H1 (cell line): Measurements from ENCODE around the gene PATJ. TPM values are rescaled to one million over a fixed set of nuclear protein-coding genes. Genes with fewer than 3 reads are reported as not detected.

ENCODE experiments used
- CTCF ChIA-PET: fragments of 300-600 bp; sonication (Branson Sonifier 250); formaldehyde crosslinking; loops from one replicate; lab custom pipeline; 2021; ENCODE audit not compliant: partially characterized antibody; lab: Charles Lee
- POLR2A ChIA-PET: fragments of 300-600 bp; sonication (Branson Sonifier 250); formaldehyde crosslinking; loops from one replicate; lab custom pipeline; 2021; ENCODE audit warnings: inconsistent platforms; ENCODE audit not compliant: partially characterized antibody; lab: Charles Lee
- DNase-seq, 2 experiments: peaks; one replicate each; pipeline versions ENCODE4 v3.0.0 to v3.0.0-alpha.2; 2010 to 2022; ENCODE audit warnings: low spot score in 2 of 2, low read depth in 1 of 2, mixed read lengths in 1 of 2
- FAIRE-seq: peaks from 2 replicates; lab custom pipeline; 2011; peaks lifted over from hg19 to GRCh38; lab: Jason Lieb, UNC
- H2AFZ ChIP-seq: 2 replicates; pipeline ENCODE4 v1.8.1; 2012; ENCODE audit warnings: low read length, inconsistent platforms
- H2AK5ac ChIP-seq: 2 replicates; pipeline ENCODE4 v1.6.1; 2013; ENCODE audit warnings: low read depth, low read length
- H2BK120ac ChIP-seq: replicated peaks from 2 replicates; pipeline ENCODE3; 2013; ENCODE audit warnings: low read depth, low read length, inconsistent platforms
- H2BK12ac ChIP-seq: 2 replicates; pipeline ENCODE4 v1.6.1; 2013; ENCODE audit warnings: low read depth, low read length
- H2BK15ac ChIP-seq: 2 replicates; pipeline ENCODE4 v1.6.1; 2013; ENCODE audit warnings: low read length
- H2BK20ac ChIP-seq: 2 replicates; pipeline ENCODE4 v1.6.1; 2013; ENCODE audit warnings: low read length
- H2BK5ac ChIP-seq: 2 replicates; pipeline ENCODE4 v1.6.1; 2013; ENCODE audit warnings: low read depth, low read length
- H3K14ac ChIP-seq: 2 replicates; pipeline ENCODE4 v1.6.1; 2013; ENCODE audit warnings: inconsistent platforms; ENCODE audit not compliant: insufficient read length
- H3K18ac ChIP-seq: 2 replicates; pipeline ENCODE4 v1.6.1; 2013; ENCODE audit warnings: low read length; ENCODE audit errors: extremely low read depth
- H3K23ac ChIP-seq: 2 replicates; pipeline ENCODE4 v1.6.1; 2013; ENCODE audit warnings: inconsistent platforms; ENCODE audit not compliant: insufficient read length
- H3K23me2 ChIP-seq: 2 replicates; pipeline ENCODE4 v1.6.1; 2013; ENCODE audit warnings: low read depth, low read length
- H3K27ac ChIP-seq: 2 replicates; pipeline ENCODE4 v1.6.1; 2011; ENCODE audit warnings: low read depth, low read length, inconsistent platforms
- H3K27me3 ChIP-seq, 4 experiments: replicated peaks in 1 of 4; 1 replicate in 1 of 4; 2 replicates in 3 of 4; pipeline versions ENCODE4 v1.6.1 to v1.8.1; 2011 to 2013; ENCODE audit warnings: low read length in 3 of 4, mild to moderate bottlenecking in 3 of 4, inconsistent platforms in 2 of 4, mixed read lengths in 2 of 4, moderate library complexity in 1 of 4; ENCODE audit not compliant: control insufficient read depth in 3 of 4, insufficient read depth in 3 of 4; ENCODE audit errors: extremely low read depth in 1 of 4
- H3K36me3 ChIP-seq, 4 experiments: 2 replicates each; pipeline versions ENCODE4 v1.6.1 to v1.8.1; 2011 to 2013; ENCODE audit warnings: mild to moderate bottlenecking in 4 of 4, low read length in 3 of 4, moderate library complexity in 2 of 4, control low read depth in 1 of 4, inconsistent platforms in 1 of 4; ENCODE audit not compliant: insufficient read depth in 4 of 4, control insufficient read depth in 2 of 4
- H3K4ac ChIP-seq: replicated peaks from 2 replicates; pipeline ENCODE3; 2013; ENCODE audit warnings: low read length, low read depth, mixed read lengths, inconsistent platforms; ENCODE audit not compliant: insufficient read length
- H3K4me1 ChIP-seq, 4 experiments: replicated peaks in 1 of 4; 1 replicate in 1 of 4; 2 replicates in 3 of 4; pipeline versions ENCODE4 v1.6.1 to v1.8.1; 2011 to 2013; ENCODE audit warnings: low read length in 3 of 4, inconsistent platforms in 2 of 4, mixed read lengths in 1 of 4; ENCODE audit not compliant: insufficient read depth in 4 of 4, control insufficient read depth in 3 of 4
- H3K4me2 ChIP-seq, 2 experiments: 2 replicates each; pipeline versions ENCODE4 v1.6.1 to v1.8.1; 2011 to 2013; ENCODE audit warnings: low read depth in 2 of 2, low read length in 2 of 2, control low read depth in 1 of 2, inconsistent platforms in 1 of 2, mild to moderate bottlenecking in 1 of 2; ENCODE audit not compliant: insufficient read depth in 1 of 2
- H3K4me3 ChIP-seq, 4 experiments: fragments of 200-600, 300-600 bp in 1 of 4; sonication (generic), shearing (Covaris generic), sonication (Bioruptor Twin) in 1 of 4; 2 replicates each; pipeline versions ENCODE4 v1.5.1 to v1.8.1; 2011 to 2016; ENCODE audit warnings: low read length in 4 of 4, low read depth in 3 of 4, control low read depth in 2 of 4, inconsistent platforms in 2 of 4, mild to moderate bottlenecking in 2 of 4, mixed read lengths in 1 of 4, moderate library complexity in 1 of 4; ENCODE audit not compliant: insufficient read depth in 2 of 4; ENCODE audit errors: extremely low read depth in 1 of 4
- H3K56ac ChIP-seq: replicated peaks from 2 replicates; pipeline ENCODE3; 2013; ENCODE audit warnings: low read depth, mild to moderate bottlenecking, mixed read lengths, low read length, inconsistent platforms; ENCODE audit not compliant: insufficient read length
- H3K79me1 ChIP-seq: 2 replicates; pipeline ENCODE4 v1.6.1; 2013; ENCODE audit warnings: low read depth, low read length, control low read depth
- H3K79me2 ChIP-seq, 2 experiments: 2 replicates each; pipeline versions ENCODE4 v1.6.1 to v1.8.1; 2012 to 2013; ENCODE audit warnings: low read length in 2 of 2, mild to moderate bottlenecking in 2 of 2, inconsistent platforms in 1 of 2; ENCODE audit not compliant: insufficient read depth in 2 of 2, control insufficient read depth in 1 of 2
- H3K9ac ChIP-seq, 4 experiments: replicated peaks in 1 of 4; 1 replicate in 1 of 4; 2 replicates in 3 of 4; pipeline versions ENCODE4 v1.6.1 to v1.8.1; 2011 to 2013; ENCODE audit warnings: low read depth in 3 of 4, low read length in 3 of 4, control low read depth in 2 of 4, mild to moderate bottlenecking in 2 of 4, moderate library complexity in 2 of 4, inconsistent platforms in 1 of 4; ENCODE audit errors: extremely low read depth in 1 of 4
- H3K9me3 ChIP-seq, 2 experiments: 2 replicates each; pipeline versions ENCODE4 v1.6.1 to v1.8.1; 2012 to 2013; ENCODE audit warnings: mild to moderate bottlenecking in 2 of 2, moderate library complexity in 2 of 2, control low read depth in 1 of 2, inconsistent platforms in 1 of 2, low read depth in 1 of 2, low read length in 1 of 2, mixed read lengths in 1 of 2; ENCODE audit not compliant: insufficient read depth in 2 of 2
- H4K20me1 ChIP-seq, 2 experiments: replicated peaks in 1 of 2; 2 replicates each; pipeline versions ENCODE3 to v1.8.1; 2011 to 2013; ENCODE audit warnings: inconsistent platforms in 2 of 2, low read length in 2 of 2, mild to moderate bottlenecking in 1 of 2; ENCODE audit not compliant: insufficient read depth in 2 of 2, control insufficient read depth in 1 of 2
- H4K5ac ChIP-seq: 2 replicates; pipeline ENCODE4 v1.6.1; 2013; ENCODE audit warnings: low read length, low read depth, mixed read lengths, inconsistent platforms; ENCODE audit not compliant: insufficient read length
- H4K8ac ChIP-seq: 2 replicates; pipeline ENCODE4 v1.8.0; 2013; ENCODE audit warnings: mild to moderate bottlenecking, moderate library complexity, low read length, inconsistent platforms; ENCODE audit not compliant: insufficient read depth; ENCODE audit errors: extremely low read depth
- H4K91ac ChIP-seq: replicated peaks from 2 replicates; pipeline ENCODE3; 2013; ENCODE audit warnings: low read length, mixed read lengths, inconsistent platforms; ENCODE audit not compliant: insufficient read length
- ASH2L ChIP-seq: fragments of 200-600, 300-600 bp; sonication (generic); IDR thresholded peaks from one replicate; pipeline ENCODE4 v1.7.1; 2017; ENCODE audit warnings: low read length
- BCL11A ChIP-seq, 2 experiments: IDR thresholded peaks; one replicate each; pipeline ENCODE4 v1.6.1; 2011; ENCODE audit warnings: low read depth in 2 of 2, low read length in 2 of 2, mild to moderate bottlenecking in 2 of 2
- FOSL1 ChIP-seq: IDR thresholded peaks from 2 replicates; pipeline ENCODE4 v1.6.1; 2011; ENCODE audit warnings: mild to moderate bottlenecking, low read depth, low read length, moderate library complexity; ENCODE audit not compliant: insufficient read depth
- HDAC6 ChIP-seq: IDR thresholded peaks from one replicate; pipeline ENCODE4 v1.7.1; 2012; ENCODE audit warnings: low read depth, mild to moderate bottlenecking, inconsistent platforms, low read length, moderate library complexity
- NANOG ChIP-seq: IDR thresholded peaks from 2 replicates; pipeline ENCODE4 v1.6.1; 2011; ENCODE audit warnings: low read length, low read depth, mild to moderate bottlenecking, inconsistent platforms; ENCODE audit not compliant: insufficient read depth, poor library complexity, severe bottlenecking
- POLR2AphosphoS5 ChIP-seq: IDR thresholded peaks from 2 replicates; pipeline ENCODE4 v1.6.1; 2011; ENCODE audit warnings: low read depth, low read length
- RAD21 ChIP-seq, 2 experiments: IDR thresholded peaks in 1 of 2; conservative IDR thresholded peaks in 1 of 2; 2 replicates each; pipeline ENCODE4 v1.6.1; 2011; ENCODE audit warnings: low read depth in 2 of 2, low read length in 2 of 2, improper control_type of control experiment in 1 of 2, inconsistent platforms in 1 of 2, mild to moderate bottlenecking in 1 of 2, moderate library complexity in 1 of 2
- RXRA ChIP-seq: IDR thresholded peaks from 2 replicates; pipeline ENCODE4 v1.6.1; 2011; ENCODE audit warnings: low read depth, mild to moderate bottlenecking, low read length, moderate library complexity; ENCODE audit not compliant: insufficient read depth
- SIN3A ChIP-seq, 2 experiments: IDR thresholded peaks in 1 of 2; conservative IDR thresholded peaks in 1 of 2; 2 replicates each; pipeline ENCODE4 v1.6.1; 2011 to 2012; ENCODE audit warnings: low read length in 2 of 2, improper control_type of control experiment in 1 of 2, low read depth in 1 of 2, mild to moderate bottlenecking in 1 of 2
- SIRT6 ChIP-seq: IDR thresholded peaks from one replicate; pipeline ENCODE4 v1.7.1; 2012; ENCODE audit warnings: low read length, inconsistent platforms
- TAF1 ChIP-seq: IDR thresholded peaks from 2 replicates; pipeline ENCODE4 v1.6.1; 2011; ENCODE audit warnings: mild to moderate bottlenecking, low read depth, low read length
- TAF7 ChIP-seq: optimal IDR thresholded peaks from 2 replicates; pipeline ENCODE3; 2011; ENCODE audit warnings: low read depth, mild to moderate bottlenecking, inconsistent platforms, low read length, moderate library complexity, borderline replicate concordance
- WGBS, 2 experiments: shearing (Covaris generic) in 1 of 2; methylation state at CpG; one replicate each; pipeline versions ENCODE4 v1.1.6 to v1.1.7; 2013 to 2015; ENCODE audit warnings: low lambda C conversion rate in 2 of 2, mixed read lengths in 2 of 2, inconsistent platforms in 1 of 2, low coverage in 1 of 2, missing lambda C conversion rate in 1 of 2; ENCODE audit not compliant: insufficient replicate concordance in 2 of 2, insufficient coverage in 1 of 2, insufficient read length in 1 of 2; ENCODE audit errors: extremely low coverage in 1 of 2, missing lambda C conversion rate in 1 of 2; 5-methylcytosine and 5-hydroxymethylcytosine counted together
- polyA plus RNA-seq, 7 experiments: library from polyadenylated mRNA; depleted of rRNA in 3 of 7; stranded (reverse) in 5 of 7; unstranded in 2 of 7; fragments of >200 nt in 5 of 7; fragments of 200-250 nt in 2 of 7; gene quantifications; 1 replicate in 5 of 7; 2 replicates in 1 of 7; 4 replicates in 1 of 7; pipeline versions ENCODE4 v1.2.1 to v1.2.3, GENCODE V29; 2011 to 2013; ENCODE audit warnings: missing spikeins in 2 of 7, mixed read lengths in 2 of 7
- total RNA-seq: library from RNA; stranded (reverse); fragmentation: NEBNext Ultra II Directional; extraction: Animal tissue kit (Norgen Biotek cat#: 25700); gene quantifications from 2 replicates; pipeline ENCODE4 v1.2.1, GENCODE V29; 2021

PATJ gene
- total and polyA plus RNA-seq, 2 of the 8 experiments (the other 6 are each of a cell fraction or from before 2014, with no cell fraction given), result 8.2 to 55.6 TPM

DNA sequence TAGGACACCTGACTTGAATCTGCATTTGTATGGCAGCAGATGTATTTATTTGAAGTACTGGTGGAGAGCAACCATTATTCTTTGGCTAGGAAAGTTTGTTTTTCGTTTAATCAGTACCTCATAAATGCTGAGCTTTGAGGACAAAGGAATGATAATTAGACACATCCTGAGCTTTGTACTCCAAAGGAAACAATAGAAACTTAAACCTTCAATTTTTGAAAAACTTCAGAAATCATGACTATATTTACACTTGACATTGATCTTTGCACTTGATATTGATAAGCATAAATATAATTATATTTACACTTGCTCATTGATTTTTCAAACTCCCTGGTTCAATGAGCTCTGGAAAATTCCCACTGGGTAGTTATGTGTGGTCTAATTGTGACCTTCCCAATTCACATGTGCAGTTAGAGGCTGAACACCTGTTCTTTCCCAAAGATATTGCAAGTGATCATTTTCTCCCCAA, 10.7 kb downstream of the PATJ start:
- no peak overlapping the region for H3K9ac ChIP-seq
- H3K4me1 ChIP-seq, result peaks cover 0 to 5% (median 0%) of the 10 kb centered on the region in 4 experiments; a peak in 1 of 7 replicates
- no peak overlapping the region for H3K27ac ChIP-seq
- H4K20me1 ChIP-seq, result peaks cover 1 to 3% of the 10 kb centered on the region in 2 experiments
- no peaks in the 10 kb centered on the region for H3K9me3 ChIP-seq
- H2AK5ac ChIP-seq, result no peak overlapping the region
- POLR2A ChIA-PET, result interaction anchor here (1.3 kb wide), 1 partner anchor 10 kb away, joined by 6 read pairs; no protein-coding TSS in a partner anchor
- no peak overlapping the region for H2BK20ac ChIP-seq
- no peak overlapping the region for H2BK12ac ChIP-seq
- no peak overlapping the region for H3K4me2 ChIP-seq
- CTCF ChIA-PET, result interaction anchor here (0.6 kb wide), 2 partner anchors 38 to 101 kb away, joined by 3 read pairs; no protein-coding TSS in a partner anchor
- no peak overlapping the region for H3K4me3 ChIP-seq
- FAIRE-seq (no peak), DNase-seq (no peak)
- H3K79me1 ChIP-seq, result peaks cover 4% of the 10 kb centered on the region; the same call in 1 of the 2 replicates
- no peak overlapping the region for H4K8ac ChIP-seq
- H3K36me3 ChIP-seq, result no peaks in the 10 kb centered on the region; a peak in 1 of 8 replicates
- H3K56ac ChIP-seq, result no peak overlapping the region
- no peak overlapping the region for H2BK5ac ChIP-seq
- WGBS, 2 experiments, result 72% methylated on average over 1 of the region's 1 CpG; no CpG with 5 or more reads in 1 of the 2 experiments
- H3K23me2 ChIP-seq, result no peaks in the 10 kb centered on the region
- no peak overlapping the region for H3K4ac ChIP-seq
- H2BK15ac ChIP-seq, result no peak overlapping the region
- H4K5ac ChIP-seq, result no peak overlapping the region
- no peak overlapping the region for H3K23ac ChIP-seq
- peaks cover 0 to 76% of the 10 kb centered on the region in 2 experiments; a peak in 3 of 4 replicates for H3K79me2 ChIP-seq
- no peak overlapping the region for H4K91ac ChIP-seq
- H3K27me3 ChIP-seq, result no peaks in the 10 kb centered on the region
- H2BK120ac ChIP-seq, result no peak overlapping the region
- no peak overlapping the region for H2AFZ ChIP-seq
- H3K14ac ChIP-seq, result no peak overlapping the region
- no peak overlapping the region for H3K18ac ChIP-seq
- TF ChIP-seq TAF1, result no peak
- no peak for TF ChIP-seq ASH2L
- no peak for TF ChIP-seq RAD21 (IDR thresholded peaks at IDR 0.05 in 1 of 2, conservative IDR thresholded peaks at IDR 0.05 in 1 of 2; ENCODE audit: low read depth in 2 of 2, low read length in 2 of 2)
- no peak for TF ChIP-seq BCL11A (IDR thresholded peaks at IDR 0.05; ENCODE audit: low read depth in 2 of 2, low read length in 2 of 2)
- no peak for TF ChIP-seq SIN3A (conservative IDR thresholded peaks at IDR 0.05 in 1 of 2, IDR thresholded peaks at IDR 0.05 in 1 of 2; ENCODE audit: low read depth in 1 of 2, low read length in 2 of 2)
- TF ChIP-seq HDAC6, result no peak
- TF ChIP-seq NANOG, result no peak
- no peak for TF ChIP-seq POLR2AphosphoS5
- TF ChIP-seq SIRT6, result no peak
- no peak for TF ChIP-seq RXRA
- TF ChIP-seq TAF7, result no peak
- no peak for TF ChIP-seq FOSL1
